PC-3 (cell line): ENCODE measurements around the gene MB. TPM values are rescaled to one million over a fixed set of nuclear protein-coding genes. Genes with fewer than 3 reads are reported as not detected.
"Not testable (repeated sequence)": the region's sequence is repeated elsewhere in the genome, so short reads cannot be mapped to it uniquely, and the experiment has no call there.

Experiments
- ATAC-seq: fragments of 200-7000 bp; cut with Tn5 transposase; 2 replicates; pipeline ENCODE4 v1.9.1; 2020; ENCODE audit warnings: mild to moderate bottlenecking, moderate library complexity
- Bru-seq: library from RNA; stranded (reverse); fragments of 400-500 nt; gene quantifications from one replicate; lab custom pipeline; 2021; lab: Mats Ljungman, UMichigan
- BruChase-seq, 2 experiments: library from RNA; stranded (reverse); fragments of 400-500 nt; gene quantifications; one replicate each; lab custom pipeline; 2021; lab: Mats Ljungman, UMichigan
- BruUV-seq: library from RNA; stranded (reverse); fragments of 400-500 nt; replicated peaks from 2 replicates; lab custom pipeline; 2021; lab: Mats Ljungman, UMichigan
- CTCF ChIA-PET: fragments of 300-600 bp; sonication (Branson Sonifier 250); formaldehyde crosslinking; loops from one replicate; lab custom pipeline; 2022; ENCODE audit warnings: antibody characterized with exemption; lab: Charles Lee
- POLR2A ChIA-PET: fragments of 300-600 bp; sonication (Branson Sonifier 250); formaldehyde crosslinking; loops from one replicate; lab custom pipeline; 2022; ENCODE audit warnings: antibody characterized with exemption; ENCODE audit not compliant: unreplicated experiment; lab: Charles Lee
- DNase-seq: peaks from one replicate; pipeline ENCODE4 v3.0.0-alpha.2; 2015
- H2AFZ ChIP-seq: fragments of 300-600 bp; sonication (generic); 2 replicates; pipeline ENCODE4 v1.6.0; 2016; ENCODE audit warnings: antibody characterized with exemption, low read length
- H3F3A ChIP-seq: fragments of 300-600 bp; sonication (generic); one replicate; pipeline ENCODE4 v1.6.0; 2017; ENCODE audit warnings: antibody characterized with exemption, low read length, control low read depth, mild to moderate bottlenecking; ENCODE audit not compliant: unreplicated experiment
- H3K27ac ChIP-seq: fragments of 300-600 bp; sonication (generic); 2 replicates; pipeline ENCODE4 v1.5.1; 2016; ENCODE audit warnings: mild to moderate bottlenecking, low read length
- H3K27me3 ChIP-seq: fragments of 300-600 bp; sonication (generic); 2 replicates; pipeline ENCODE4 v1.6.1; 2016; ENCODE audit warnings: low read length, mixed read lengths
- H3K36me3 ChIP-seq: fragments of 300-600 bp; sonication (generic); 2 replicates; pipeline ENCODE4 v1.6.1; 2016; ENCODE audit warnings: low read depth, mixed run types, low read length, mixed read lengths
- H3K4me1 ChIP-seq: fragments of 300-600 bp; sonication (generic); 2 replicates; pipeline ENCODE4 v1.5.1; 2016; ENCODE audit warnings: low read length; ENCODE audit not compliant: insufficient read depth
- H3K4me2 ChIP-seq: fragments of 300-600 bp; sonication (generic); 2 replicates; pipeline ENCODE4 v1.6.0; 2016; ENCODE audit warnings: low read length
- H3K4me3 ChIP-seq: fragments of 300-600 bp; sonication (generic); 2 replicates; pipeline ENCODE4 v1.5.1; 2016; ENCODE audit warnings: mild to moderate bottlenecking, low read length, mixed read lengths
- H3K79me2 ChIP-seq: fragments of 300-600 bp; sonication (generic); 2 replicates; pipeline ENCODE4 v1.6.1; 2017; ENCODE audit warnings: low read length, mixed read lengths
- H3K9ac ChIP-seq: fragments of 300-600 bp; sonication (generic); 2 replicates; pipeline ENCODE4 v1.6.0; 2016; ENCODE audit warnings: mild to moderate bottlenecking, low read length
- H3K9me2 ChIP-seq: fragments of 300-600 bp; sonication (generic); replicated peaks from 2 replicates; pipeline ENCODE4 v1.6.1; 2016; ENCODE audit warnings: mixed run types, low read length, mixed read lengths
- H3K9me3 ChIP-seq: fragments of 300-600 bp; sonication (generic); 2 replicates; pipeline ENCODE4 v1.6.1; 2016; ENCODE audit warnings: low read length, mixed read lengths
- H4K20me1 ChIP-seq: fragments of 300-600 bp; sonication (generic); 2 replicates; pipeline ENCODE4 v1.6.1; 2016; ENCODE audit warnings: low read length, mixed read lengths
- EZH2 ChIP-seq: fragments of 300-600 bp; sonication (generic); IDR thresholded peaks from one replicate; pipeline ENCODE4 v1.6.1; 2017; ENCODE audit warnings: antibody characterized with exemption, mild to moderate bottlenecking, low read length; ENCODE audit not compliant: unreplicated experiment
- EZH2phosphoT487 ChIP-seq: fragments of 300-600 bp; sonication (generic); IDR thresholded peaks from 2 replicates; pipeline ENCODE4 v1.6.1; 2018; ENCODE audit warnings: mild to moderate bottlenecking, antibody characterized with exemption, low read length, borderline replicate concordance
- intact Hi-C: fragments of 100-400 bp; cut with micrococcal nuclease; formaldehyde crosslinking; loops from 2 replicates; pipeline ENCODE4 v1.9.0; 2023
- long read RNA-seq: library from polyadenylated mRNA; unstranded; transcript quantifications from one replicate; pipeline ENCODE4 v2.0.0, GENCODE V29; 2021; ENCODE audit not compliant: unreplicated experiment
- total RNA-seq: library from RNA; depleted of rRNA; stranded (reverse); fragments of >200 nt; gene quantifications from 2 replicates; pipeline ENCODE4 v1.2.3, GENCODE V29; 2014; rRNA removed
- TF ChIP-seq, protein P1 (sequence below): fragments of 300-600 bp; sonication (generic); conservative IDR thresholded peaks from 2 replicates; pipeline ENCODE4 v1.5.1; 2017; ENCODE audit warnings: antibody characterized with exemption, low read depth, mild to moderate bottlenecking, low read length

MB gene
- 14.6 and 21.6 TPM in 2 replicates for total RNA-seq
- percentile 33 among the genes with signal in this experiment for Bru-seq, nascent RNA
- percentile 29 among the genes with signal in this experiment for BruChase-seq, experiment 1, labeled RNA remaining after a 6-hour chase
- percentile 28 among the genes with signal in this experiment for BruChase-seq, experiment 2, labeled RNA remaining after a 2-hour chase
- long read RNA-seq, transcript MB-205 (4 exons, 582 nt), result major isoform, 6 of 13 reads
- long read RNA-seq, partial matches to known transcripts, result 0 of 13 reads
- long read RNA-seq, other reads (novel, unspliced or antisense), result 5 of 13 reads

DNA sequence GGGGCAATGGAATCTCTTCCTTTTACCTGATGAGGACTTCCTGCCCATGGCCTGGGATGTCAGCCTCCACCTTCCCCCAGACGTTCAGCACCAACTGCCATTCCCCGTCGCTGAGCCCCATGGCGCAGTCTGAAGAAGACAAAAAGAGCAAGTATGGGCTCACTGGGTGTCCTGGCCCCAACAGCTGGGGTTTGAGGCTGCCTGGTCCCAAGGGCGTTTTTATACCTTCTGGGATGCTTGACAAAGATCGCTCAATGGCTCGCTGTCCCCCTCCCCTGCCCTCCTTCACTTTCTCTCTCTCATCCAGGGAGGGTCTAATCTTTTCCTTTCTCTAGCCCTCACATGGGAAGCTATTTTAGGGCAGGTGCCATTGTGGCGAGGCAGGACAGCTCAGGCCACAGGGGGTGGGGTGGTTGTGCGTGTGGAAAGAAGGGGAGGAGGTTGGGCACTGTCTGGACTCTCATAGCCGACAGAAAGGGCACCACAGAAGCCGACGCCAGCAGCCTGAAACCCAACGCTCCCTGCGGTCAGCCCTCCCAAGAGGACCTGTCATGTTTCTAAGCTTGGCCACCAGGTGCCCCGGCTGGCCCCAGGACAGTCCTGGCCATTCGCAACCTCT, at the start of gene MB:
Gene MB, minus strand, starts transcription at position 193 of the 619 bp plus-strand sequence. Its CDS starts 72 bp downstream, at position 121.
- H3K27me3 ChIP-seq, result no peaks in the 10 kb centered on the region
- H4K20me1 ChIP-seq, result no peaks in the 10 kb centered on the region
- no peaks in the 10 kb centered on the region for H3K79me2 ChIP-seq
- H3K4me3 ChIP-seq, result no peak within 1 kb of the TSS
- H3K9me3 ChIP-seq, result no peaks in the 10 kb centered on the region
- no peaks in the 10 kb centered on the region for H3F3A ChIP-seq
- no peak within 1 kb of the TSS for H3K27ac ChIP-seq
- ChIA-PET CTCF (no interaction called here), POLR2A (no interaction called here)
- H3K4me1 ChIP-seq, result peaks cover 13% of the 10 kb centered on the region
- no peaks in the 10 kb centered on the region for H3K9me2 ChIP-seq
- H3K9ac ChIP-seq, result no peak within 1 kb of the TSS
- no TSS peak for BruUV-seq
- H2AFZ ChIP-seq, result no peak within 1 kb of the TSS
- H3K4me2 ChIP-seq, result no peak within 1 kb of the TSS
- intact Hi-C loops, result no loop called here
- H3K36me3 ChIP-seq, result no peaks in the 10 kb centered on the region
- DNase-seq (no peak), ATAC-seq (no peak)
- TF ChIP-seq EZH2phosphoT487 (no peak), EZH2 (no peak)
- TF ChIP-seq, protein P1, sequence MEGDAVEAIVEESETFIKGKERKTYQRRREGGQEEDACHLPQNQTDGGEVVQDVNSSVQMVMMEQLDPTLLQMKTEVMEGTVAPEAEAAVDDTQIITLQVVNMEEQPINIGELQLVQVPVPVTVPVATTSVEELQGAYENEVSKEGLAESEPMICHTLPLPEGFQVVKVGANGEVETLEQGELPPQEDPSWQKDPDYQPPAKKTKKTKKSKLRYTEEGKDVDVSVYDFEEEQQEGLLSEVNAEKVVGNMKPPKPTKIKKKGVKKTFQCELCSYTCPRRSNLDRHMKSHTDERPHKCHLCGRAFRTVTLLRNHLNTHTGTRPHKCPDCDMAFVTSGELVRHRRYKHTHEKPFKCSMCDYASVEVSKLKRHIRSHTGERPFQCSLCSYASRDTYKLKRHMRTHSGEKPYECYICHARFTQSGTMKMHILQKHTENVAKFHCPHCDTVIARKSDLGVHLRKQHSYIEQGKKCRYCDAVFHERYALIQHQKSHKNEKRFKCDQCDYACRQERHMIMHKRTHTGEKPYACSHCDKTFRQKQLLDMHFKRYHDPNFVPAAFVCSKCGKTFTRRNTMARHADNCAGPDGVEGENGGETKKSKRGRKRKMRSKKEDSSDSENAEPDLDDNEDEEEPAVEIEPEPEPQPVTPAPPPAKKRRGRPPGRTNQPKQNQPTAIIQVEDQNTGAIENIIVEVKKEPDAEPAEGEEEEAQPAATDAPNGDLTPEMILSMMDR, result no peak

DNA sequence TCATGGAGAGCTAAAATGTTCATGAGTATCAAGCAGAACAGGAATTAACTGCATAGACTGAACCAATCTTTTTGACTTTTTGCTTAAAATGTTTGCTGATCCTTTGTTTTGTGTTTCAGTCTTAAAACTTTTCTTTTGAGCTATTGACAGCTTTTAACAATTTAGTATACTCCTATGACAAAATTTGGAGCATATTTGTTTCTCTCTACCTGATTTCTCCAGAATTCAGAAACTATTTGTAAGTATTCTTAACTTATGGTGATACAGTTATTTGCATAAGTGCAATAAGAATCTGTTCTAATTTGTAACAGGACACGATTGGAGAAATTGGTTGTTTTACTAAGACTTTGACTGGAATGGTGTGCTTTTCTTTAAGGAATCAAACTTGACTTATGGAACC, 49.6 kb upstream of the MB start:
- H3K27ac ChIP-seq, H3K9ac ChIP-seq, H4K20me1 ChIP-seq, ATAC-seq, H3K4me2 ChIP-seq, H3K9me2 ChIP-seq, H2AFZ ChIP-seq, CTCF ChIA-PET, H3K4me3 ChIP-seq, BruUV-seq, H3K27me3 ChIP-seq, H3K36me3 ChIP-seq, H3K9me3 ChIP-seq, DNase-seq, H3K79me2 ChIP-seq, H3K4me1 ChIP-seq, intact Hi-C loops, H3F3A ChIP-seq, POLR2A ChIA-PET: not testable (repeated sequence)

- Histone ChIP-seq H3K4me1 (peaks cover 6% of the 10 kb centered on the region), H3K9me3 (peaks cover 6% of the 10 kb centered on the region; the same call in 1 of the 2 replicates), H3K79me2 (no peaks in the 10 kb centered on the region), H3K9ac (no peak overlapping the region), H4K20me1 (no peaks in the 10 kb centered on the region), H3F3A (no peaks in the 10 kb centered on the region), H2AFZ (no peak overlapping the region), H3K27ac (no peak overlapping the region), H3K9me2 (no peaks in the 10 kb centered on the region), H3K4me2 (no peak overlapping the region), H3K4me3 (no peak overlapping the region), H3K27me3 (no peaks in the 10 kb centered on the region), H3K36me3 (peaks cover 4% of the 10 kb centered on the region)
- intact Hi-C loops, result no loop called here
- ATAC-seq, result no peak
- CTCF ChIA-PET, result no interaction called here
- BruUV-seq, result no TSS peak
- POLR2A ChIA-PET, result interaction anchor here (0.7 kb wide), 1 partner anchor 250 kb away, joined by 4 read pairs; no protein-coding TSS in a partner anchor
- DNase-seq, result no peak
- TF ChIP-seq EZH2, result no peak
Measured at GRCh38 chr22:35664955-35665587, 47.9 kb upstream of the MB start.
